Small intestine (tissue), 7 donors: Measurements from ENCODE around the gene DCLK1. TPM values are rescaled to one million over a fixed set of nuclear protein-coding genes. Genes with fewer than 3 reads are reported as not detected.

ENCODE experiments used
- DNase-seq, 2 donors: peaks; one replicate each; pipeline versions ENCODE4 v3.0.0 to v3.0.0-alpha.2; 2013
- FAIRE-seq: peaks from 2 replicates; lab custom pipeline; 2012; peaks lifted over from hg19 to GRCh38; lab: Jason Lieb, UNC
- H3K27ac ChIP-seq, 3 donors: one replicate each; pipeline ENCODE4 v1.5.1; 2013; ENCODE audit warnings: low read length in 2 of 3, mild to moderate bottlenecking in 2 of 3, control low read depth in 1 of 3, inconsistent platforms in 1 of 3, low read depth in 1 of 3, moderate library complexity in 1 of 3
- H3K27me3 ChIP-seq, 3 donors: one replicate each; pipeline ENCODE4 v1.6.1; 2013; ENCODE audit warnings: low read length in 3 of 3, inconsistent platforms in 1 of 3; ENCODE audit not compliant: control insufficient read depth in 3 of 3, insufficient read depth in 3 of 3
- H3K36me3 ChIP-seq, 3 donors: one replicate each; pipeline ENCODE4 v1.6.1; 2013; ENCODE audit warnings: low read length in 3 of 3, inconsistent platforms in 1 of 3, low read depth in 1 of 3, mild to moderate bottlenecking in 1 of 3, moderate library complexity in 1 of 3; ENCODE audit not compliant: control insufficient read depth in 3 of 3, insufficient read depth in 2 of 3
- H3K4me1 ChIP-seq, 3 donors: one replicate each; pipeline ENCODE4 v1.6.1; 2013; ENCODE audit warnings: low read length in 2 of 3, inconsistent platforms in 1 of 3, low read depth in 1 of 3, mild to moderate bottlenecking in 1 of 3, moderate library complexity in 1 of 3; ENCODE audit not compliant: control insufficient read depth in 3 of 3, insufficient read depth in 2 of 3
- H3K4me3 ChIP-seq, 3 donors: one replicate each; pipeline ENCODE4 v1.5.1; 2013; ENCODE audit warnings: low read length in 3 of 3, control low read depth in 1 of 3, inconsistent platforms in 1 of 3, low read depth in 1 of 3, mild to moderate bottlenecking in 1 of 3, moderate library complexity in 1 of 3
- H3K9me3 ChIP-seq, 2 donors: one replicate each; pipeline ENCODE4 v1.6.1; 2013; ENCODE audit warnings: low read depth in 1 of 2, low read length in 1 of 2; ENCODE audit not compliant: control insufficient read depth in 2 of 2, insufficient read depth in 1 of 2
- WGBS, 3 donors: extraction: QIAGEN DNeasy Blood & Tissue Kit; methylation state at CpG; one replicate each; pipeline ENCODE4 v1.1.7; 2013; 5-methylcytosine and 5-hydroxymethylcytosine counted together
- polyA plus RNA-seq, 4 donors: library from polyadenylated mRNA; stranded (reverse) in 3 of 4; unstranded in 1 of 4; fragments of 200-250 nt in 3 of 4; fragments of 120-200 nt in 1 of 4; gene quantifications; one replicate each; pipeline versions ENCODE4 v1.2.1 to v1.2.3, GENCODE V29; 2013
- donor health status: healthy with polysubstance abuse.
- donor health status: control.
- donor health status: control.
- donor health status: Bipolar disorder and iron deficiency.
- donor health status: healthy.

The DCLK1 gene
- polyA plus RNA-seq, 4 donors, result 0.54 to 4.9 (median 0.95) TPM; not detected in 1

- Histone ChIP-seq H3K4me1 (no peaks in the 10 kb centered on the region), H3K9me3 (no peaks in the 10 kb centered on the region), H3K27ac (no peak overlapping the region), H3K27me3 (no peaks in the 10 kb centered on the region), H3K36me3 (no peaks in the 10 kb centered on the region), H3K4me3 (no peak overlapping the region)
- no peak for DNase-seq
- 78 to 94% (median 85%) methylated on average over 4 of the region's 4 CpGs for WGBS, 3 donors
- FAIRE-seq, result no peak
Measured at GRCh38 chr13:36038785-36039555, 92.2 kb downstream of the DCLK1 start.

- Histone ChIP-seq H3K4me3 (no peak overlapping the region), H3K9me3 (no peaks in the 10 kb centered on the region), H3K27me3 (no peaks in the 10 kb centered on the region), H3K27ac (no peak overlapping the region), H3K4me1 (no peaks in the 10 kb centered on the region), H3K36me3 (no peaks in the 10 kb centered on the region)
- FAIRE-seq (no peak), DNase-seq (no peak)
- 69 to 90% (median 85%) methylated on average over 4 of the region's 4 CpGs for WGBS, 3 donors
Measured at GRCh38 chr13:36033035-36033434, 98.1 kb downstream of the DCLK1 start.

GRCh38 chr13:36031490-36031889 lies 99.7 kb downstream of the DCLK1 start:
- DNase-seq, result no peak
- no peak for FAIRE-seq
- Histone ChIP-seq H3K36me3 (no peaks in the 10 kb centered on the region), H3K27me3 (no peaks in the 10 kb centered on the region), H3K4me3 (no peak overlapping the region), H3K9me3 (no peaks in the 10 kb centered on the region), H3K27ac (no peak overlapping the region), H3K4me1 (no peaks in the 10 kb centered on the region)
- WGBS, 3 donors, result 75 to 78% (median 75%) methylated on average over 8 of the region's 8 CpGs

- Histone ChIP-seq H3K27me3 (no peaks in the 10 kb centered on the region), H3K4me1 (no peaks in the 10 kb centered on the region), H3K9me3 (no peaks in the 10 kb centered on the region), H3K27ac (no peak overlapping the region), H3K4me3 (no peak overlapping the region), H3K36me3 (no peaks in the 10 kb centered on the region)
- FAIRE-seq (no peak), DNase-seq (no peak)
- 57 to 65% (median 65%) methylated on average over 8 of the region's 8 CpGs for WGBS, 3 donors
Measured at GRCh38 chr13:36030670-36031331, 100.4 kb downstream of the DCLK1 start.

- no peak overlapping the region for H3K4me3 ChIP-seq
- no peaks in the 10 kb centered on the region for H3K27me3 ChIP-seq
- H3K36me3 ChIP-seq, result no peaks in the 10 kb centered on the region
- no peaks in the 10 kb centered on the region for H3K4me1 ChIP-seq
- no peak for DNase-seq
- WGBS, 3 donors, result 82 to 92% (median 88%) methylated on average over 6 of the region's 6 CpGs
- no peaks in the 10 kb centered on the region for H3K9me3 ChIP-seq
- FAIRE-seq, result no peak
- no peak overlapping the region for H3K27ac ChIP-seq
Measured at GRCh38 chr13:36029166-36029565, 102.0 kb downstream of the DCLK1 start.

GRCh38 chr13:36028359-36029025 lies 102.7 kb downstream of the DCLK1 start:
- Histone ChIP-seq H3K27ac (no peak overlapping the region), H3K27me3 (no peaks in the 10 kb centered on the region), H3K36me3 (no peaks in the 10 kb centered on the region), H3K9me3 (no peaks in the 10 kb centered on the region), H3K4me1 (no peaks in the 10 kb centered on the region), H3K4me3 (no peak overlapping the region)
- WGBS, 3 donors, result 59 to 78% (median 60%) methylated on average over 6 of the region's 6 CpGs
- FAIRE-seq, result no peak
- no peak for DNase-seq

GRCh38 chr13:36026531-36026930 lies 104.7 kb downstream of the DCLK1 start:
- no peak for FAIRE-seq
- Histone ChIP-seq H3K4me3 (no peak overlapping the region), H3K27me3 (no peaks in the 10 kb centered on the region), H3K27ac (no peak overlapping the region), H3K36me3 (no peaks in the 10 kb centered on the region), H3K4me1 (no peaks in the 10 kb centered on the region), H3K9me3 (no peaks in the 10 kb centered on the region)
- DNase-seq, result no peak
- 36 to 50% (median 39%) methylated on average over 2 of the region's 2 CpGs for WGBS, 3 donors

GRCh38 chr13:36014763-36015162 lies 116.4 kb downstream of the DCLK1 start:
- Histone ChIP-seq H3K36me3 (no peaks in the 10 kb centered on the region), H3K9me3 (peaks cover 0 to under 1% of the 10 kb centered on the region in 2 donors), H3K27me3 (no peaks in the 10 kb centered on the region), H3K4me1 (no peaks in the 10 kb centered on the region), H3K27ac (no peak overlapping the region), H3K4me3 (no peak overlapping the region)
- FAIRE-seq (no peak), DNase-seq (no peak)
- 77 to 82% (median 80%) methylated on average over 3 of the region's 3 CpGs for WGBS, 3 donors
